ENCODE results near the gene MICAL3.

Gene MICAL3

GRCh38 chr22:17832665-17833064, 191.7 kb downstream of the MICAL3 start:
- H3K27ac ChIP-seq = no peak overlapping the region
- H3K9me3 ChIP-seq (ENCODE audit: control insufficient read depth, low read length) = no peaks in the 10 kb centered on the region
- H2AFZ ChIP-seq = no peak overlapping the region
- H3K36me3 ChIP-seq (ENCODE audit: control insufficient read depth, insufficient read depth, low read length) = no peaks in the 10 kb centered on the region
- H3K4me3 ChIP-seq (ENCODE audit: low read depth, low read length) = no peak overlapping the region
- H3K4me2 ChIP-seq (ENCODE audit: low read length) = no peak overlapping the region
- no peaks in the 10 kb centered on the region for H3K4me1 ChIP-seq
- no peaks in the 10 kb centered on the region for H3K27me3 ChIP-seq (ENCODE audit: control insufficient read depth, insufficient read depth, low read length)
- H3K9ac ChIP-seq = no peak overlapping the region
- H3K79me2 ChIP-seq = no peaks in the 10 kb centered on the region
- no peak for TF ChIP-seq CTCF (IDR thresholded peaks at IDR 0.05)

- no peaks in the 10 kb centered on the region for H3K9me3 ChIP-seq (ENCODE audit: control insufficient read depth, low read length)
- no peaks in the 10 kb centered on the region for H3K27me3 ChIP-seq (ENCODE audit: control insufficient read depth, insufficient read depth, low read length)
- no peaks in the 10 kb centered on the region for H3K79me2 ChIP-seq
- no peak overlapping the region for H3K4me3 ChIP-seq (ENCODE audit: low read depth, low read length)
- no peaks in the 10 kb centered on the region for H3K4me1 ChIP-seq
- H3K36me3 ChIP-seq (ENCODE audit: control insufficient read depth, insufficient read depth, low read length) = no peaks in the 10 kb centered on the region
- H3K9ac ChIP-seq = no peak overlapping the region
- TF ChIP-seq CTCF (IDR thresholded peaks at IDR 0.05) = no peak
- no peak overlapping the region for H2AFZ ChIP-seq
- peak overlapping the region; percentile 20 for H3K4me2 ChIP-seq (ENCODE audit: low read length)
- no peak overlapping the region for H3K27ac ChIP-seq
These were observed 192.7 kb downstream of the MICAL3 start for GRCh38 chr22:17831501-17832251.

- H3K4me3 ChIP-seq (ENCODE audit: low read depth, low read length) = no peak overlapping the region
- TF ChIP-seq CTCF (IDR thresholded peaks at IDR 0.05) = peak; percentile 92
- no peaks in the 10 kb centered on the region for H3K4me1 ChIP-seq
- H3K36me3 ChIP-seq (ENCODE audit: control insufficient read depth, insufficient read depth, low read length) = no peaks in the 10 kb centered on the region
- no peaks in the 10 kb centered on the region for H3K27me3 ChIP-seq (ENCODE audit: control insufficient read depth, insufficient read depth, low read length)
- H3K79me2 ChIP-seq = no peaks in the 10 kb centered on the region
- no peak overlapping the region for H3K9ac ChIP-seq
- H3K9me3 ChIP-seq (ENCODE audit: control insufficient read depth, low read length) = no peaks in the 10 kb centered on the region
- H3K4me2 ChIP-seq (ENCODE audit: low read length) = no peak overlapping the region
- no peak overlapping the region for H3K27ac ChIP-seq
- no peak overlapping the region for H2AFZ ChIP-seq
These were observed 194.1 kb downstream of the MICAL3 start for GRCh38 chr22:17830043-17830961.

- no peak overlapping the region for H3K4me2 ChIP-seq (ENCODE audit: low read length)
These were observed 194.7 kb downstream of the MICAL3 start for GRCh38 chr22:17829695-17830042.

More at GRCh38 chr22:17829695-17830042, 194.7 kb downstream of the MICAL3 start:
- Histone ChIP-seq H3K27ac (no peak overlapping the region), H2AFZ (no peak overlapping the region), H3K4me1 (no peaks in the 10 kb centered on the region), H3K79me2 (no peaks in the 10 kb centered on the region), H3K9me3 (ENCODE audit: control insufficient read depth, low read length) (no peaks in the 10 kb centered on the region), H3K4me3 (ENCODE audit: low read depth, low read length) (no peak overlapping the region), H3K27me3 (ENCODE audit: control insufficient read depth, insufficient read depth, low read length) (no peaks in the 10 kb centered on the region), H3K9ac (no peak overlapping the region), H3K36me3 (ENCODE audit: control insufficient read depth, insufficient read depth, low read length) (no peaks in the 10 kb centered on the region)
- TF ChIP-seq CTCF (IDR thresholded peaks at IDR 0.05) = no peak
